Thymus (tissue), 11 donors: ENCODE measurements around the gene PPP1R37. TPM values are rescaled to one million over a fixed set of nuclear protein-coding genes. Genes with fewer than 3 reads are reported as not detected.

Source experiments
- DNase-seq, 9 donors: peaks; one replicate each; pipeline ENCODE4 v3.0.0-alpha.2; 2013; ENCODE audit warnings: low spot score in 9 of 9, low read depth in 6 of 9, missing footprints in 1 of 9
- H3K27ac ChIP-seq, 2 donors: one replicate each; pipeline ENCODE4 v1.5.1; 2013; ENCODE audit warnings: control low read depth in 1 of 2, low read depth in 1 of 2, low read length in 1 of 2, mild to moderate bottlenecking in 1 of 2, moderate library complexity in 1 of 2
- H3K27me3 ChIP-seq, 2 donors: one replicate each; pipeline ENCODE4 v1.5.1; 2013; ENCODE audit warnings: low read length in 1 of 2; ENCODE audit not compliant: control insufficient read depth in 2 of 2, insufficient read depth in 1 of 2
- H3K36me3 ChIP-seq, 2 donors: one replicate each; pipeline ENCODE4 v1.5.1; 2013; ENCODE audit warnings: low read length in 1 of 2, mild to moderate bottlenecking in 1 of 2, moderate library complexity in 1 of 2; ENCODE audit not compliant: control insufficient read depth in 2 of 2, insufficient read depth in 2 of 2
- H3K4me1 ChIP-seq, 2 donors: one replicate each; pipeline ENCODE4 v1.5.1; 2013; ENCODE audit warnings: low read length in 2 of 2; ENCODE audit not compliant: control insufficient read depth in 2 of 2, insufficient read depth in 2 of 2
- H3K4me3 ChIP-seq, 2 donors: one replicate each; pipeline ENCODE4 v1.5.1; 2013; ENCODE audit warnings: low read length in 2 of 2, control low read depth in 1 of 2, mild to moderate bottlenecking in 1 of 2
- H3K9me3 ChIP-seq, 2 donors: one replicate each; pipeline ENCODE4 v1.5.1; 2013; ENCODE audit warnings: low read length in 1 of 2, mild to moderate bottlenecking in 1 of 2; ENCODE audit not compliant: control insufficient read depth in 2 of 2, insufficient read depth in 1 of 2
- WGBS: extraction: QIAGEN DNeasy Blood & Tissue Kit; methylation state at CpG from one replicate; pipeline ENCODE4 v1.1.7; 2013; 5-methylcytosine and 5-hydroxymethylcytosine counted together
- polyA plus RNA-seq: library from polyadenylated mRNA; stranded (reverse); fragments of 200-250 nt; gene quantifications from one replicate; pipeline ENCODE4 v1.2.3, GENCODE V29; 2013
- total RNA-seq: library from RNA; stranded (reverse); fragments of 120-200 nt; gene quantifications from one replicate; pipeline ENCODE4 v1.2.4, GENCODE V29; 2013
- donor health status: healthy.

Gene PPP1R37
- total and polyA plus RNA-seq, 2 donors: 16.5 to 39.3 TPM

DNA sequence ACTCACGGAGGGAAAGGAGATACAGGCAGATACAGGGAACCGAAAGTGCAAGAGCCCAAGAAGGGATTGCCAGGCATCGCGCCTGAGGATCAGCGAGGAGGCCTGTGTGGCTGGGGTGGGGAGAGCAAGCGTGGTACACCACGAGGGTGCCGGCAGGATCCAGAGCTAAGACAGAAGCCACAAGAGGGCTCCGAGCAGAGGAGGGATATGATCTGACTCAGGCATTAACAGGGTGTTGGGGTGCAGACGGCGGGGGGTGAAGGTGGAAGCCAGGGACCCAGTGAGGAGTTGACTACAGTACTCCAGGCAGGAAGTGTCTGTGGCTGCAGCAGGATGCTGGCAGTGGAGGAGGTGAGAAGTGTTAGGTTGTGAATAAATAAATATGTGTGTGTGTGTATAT lies 5.4 kb upstream of the PPP1R37 start:
- H3K27me3 ChIP-seq: no peaks in the 10 kb centered on the region
- peaks cover 23 to 26% of the 10 kb centered on the region in 2 donors for H3K36me3 ChIP-seq
- 21% methylated on average over 11 of the region's 11 CpGs for WGBS
- peak overlapping the region in 1 of 2 donors; percentile 47 for H3K27ac ChIP-seq
- H3K4me1 ChIP-seq: peaks cover 4 to 14% of the 10 kb centered on the region in 2 donors
- H3K9me3 ChIP-seq: peaks cover 0 to 4% of the 10 kb centered on the region in 2 donors
- H3K4me3 ChIP-seq: no peak overlapping the region
- DNase-seq: no peak

GRCh38 chr19:45090034-45090433 lies 2.9 kb upstream of the PPP1R37 start:
- DNase-seq: no peak
- WGBS: 99% methylated on average over 17 of the region's 17 CpGs

DNA sequence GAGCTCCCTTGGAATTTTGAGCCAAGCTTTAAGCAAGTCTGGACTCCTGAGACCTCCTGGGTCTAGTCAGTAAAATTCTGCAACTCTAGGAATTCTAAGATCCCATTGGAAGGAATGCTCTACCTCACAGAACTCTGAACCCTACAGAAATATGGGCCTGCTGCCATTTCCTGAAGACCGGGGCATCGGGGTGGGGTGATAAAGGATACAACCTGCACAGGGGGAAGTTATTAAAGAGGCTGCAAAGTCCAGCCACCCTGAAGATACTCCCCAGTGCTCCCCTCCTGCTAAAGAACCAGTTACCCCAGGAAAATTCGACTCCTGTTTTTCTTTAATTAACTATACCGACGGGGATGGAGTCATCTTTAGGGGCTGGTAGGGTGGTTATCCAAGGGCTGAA lies 2.4 kb upstream of the PPP1R37 start:
- peaks cover 14 to 23% of the 10 kb centered on the region in 2 donors for H3K36me3 ChIP-seq
- H3K4me3 ChIP-seq: peak overlapping the region in 1 of 2 donors; percentile 92
- no peaks in the 10 kb centered on the region for H3K27me3 ChIP-seq
- no peak for DNase-seq
- WGBS: 92% methylated on average over 5 of the region's 5 CpGs
- H3K27ac ChIP-seq: no peak overlapping the region
- peaks cover 0 to 4% of the 10 kb centered on the region in 2 donors for H3K9me3 ChIP-seq
- H3K4me1 ChIP-seq: peaks cover 15 to 30% of the 10 kb centered on the region in 2 donors

More at GRCh38 chr19:45090034-45090433, 2.9 kb upstream of the PPP1R37 start:
- Histone ChIP-seq H3K4me3 (no peak overlapping the region), H3K27ac (no peak overlapping the region), H3K4me1 (peaks cover 15 to 29% of the 10 kb centered on the region in 2 donors), H3K36me3 (peaks cover 19 to 23% of the 10 kb centered on the region in 2 donors), H3K9me3 (peaks cover 0 to 4% of the 10 kb centered on the region in 2 donors), H3K27me3 (no peaks in the 10 kb centered on the region)

DNA sequence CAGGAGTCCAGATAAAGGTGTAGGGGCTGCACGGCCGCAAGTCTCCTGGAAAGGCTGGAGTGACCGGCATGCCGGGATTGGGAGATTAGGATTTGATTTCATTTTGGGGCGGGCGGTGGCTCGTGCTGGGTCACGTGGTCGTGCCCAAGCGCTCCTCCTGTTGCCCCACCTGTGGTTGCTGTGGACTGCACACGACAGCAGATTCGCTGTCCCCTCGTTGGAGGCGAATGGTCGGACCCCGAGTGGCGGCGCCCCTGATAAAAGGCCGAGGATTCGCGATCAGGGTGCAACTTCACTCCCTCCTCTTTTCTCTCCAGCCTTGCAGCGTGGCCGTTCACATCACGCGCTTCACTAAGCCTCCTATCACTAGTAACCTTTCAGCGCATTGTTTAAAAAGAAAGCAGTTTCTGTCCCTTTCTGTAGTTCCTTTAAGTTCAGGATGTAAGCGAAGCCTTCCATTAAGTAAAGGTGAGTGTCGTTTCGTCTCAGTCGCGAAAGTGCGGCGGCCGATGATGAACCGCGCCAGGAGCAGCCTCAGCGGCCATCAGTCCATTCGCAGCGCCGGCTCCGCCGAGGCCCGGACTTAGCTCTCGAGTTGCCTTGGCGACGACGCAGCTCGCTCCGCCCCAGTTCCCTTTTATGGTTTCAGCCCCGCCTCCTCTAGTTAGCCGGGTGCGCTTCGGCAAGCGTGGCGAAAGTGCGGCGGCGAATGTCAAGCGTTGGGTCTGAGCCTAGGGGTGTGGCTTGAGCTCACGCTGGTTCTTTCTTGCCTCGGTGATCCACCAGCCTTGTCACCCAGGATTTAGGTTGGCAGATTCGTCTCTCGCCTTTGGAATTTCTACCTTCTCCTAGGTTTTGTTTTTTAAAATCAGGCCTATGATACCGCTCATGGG lies 1.7 kb upstream of the PPP1R37 start:
- 38% methylated on average over 64 of the region's 64 CpGs for WGBS
- Histone ChIP-seq H3K4me1 (peaks cover 19 to 36% of the 10 kb centered on the region in 2 donors), H3K9me3 (peaks cover 0 to 4% of the 10 kb centered on the region in 2 donors), H3K4me3 (peak overlapping the region; percentile 77 to 92), H3K27me3 (no peaks in the 10 kb centered on the region), H3K36me3 (peaks cover 13 to 30% of the 10 kb centered on the region in 2 donors), H3K27ac (peak overlapping the region; percentile 97 to 98)
- DNase-seq: peak; percentile 90 to 99 (median 97)

- Histone ChIP-seq H3K27ac (peak overlapping the region in 1 of 2 donors; percentile 25), H3K36me3 (peaks cover 20 to 21% of the 10 kb centered on the region in 2 donors), H3K4me3 (peak overlapping the region; percentile 77 to 92), H3K9me3 (peaks cover 0 to 4% of the 10 kb centered on the region in 2 donors), H3K4me1 (peaks cover 33 to 56% of the 10 kb centered on the region in 2 donors), H3K27me3 (no peaks in the 10 kb centered on the region)
- whole genome bisulfite sequencing: 88% methylated on average over 9 of the region's 9 CpGs
- no peak for DNase-seq
These were observed 1.2 kb downstream of the PPP1R37 start for GRCh38 chr19:45094137-45094536.

DNA sequence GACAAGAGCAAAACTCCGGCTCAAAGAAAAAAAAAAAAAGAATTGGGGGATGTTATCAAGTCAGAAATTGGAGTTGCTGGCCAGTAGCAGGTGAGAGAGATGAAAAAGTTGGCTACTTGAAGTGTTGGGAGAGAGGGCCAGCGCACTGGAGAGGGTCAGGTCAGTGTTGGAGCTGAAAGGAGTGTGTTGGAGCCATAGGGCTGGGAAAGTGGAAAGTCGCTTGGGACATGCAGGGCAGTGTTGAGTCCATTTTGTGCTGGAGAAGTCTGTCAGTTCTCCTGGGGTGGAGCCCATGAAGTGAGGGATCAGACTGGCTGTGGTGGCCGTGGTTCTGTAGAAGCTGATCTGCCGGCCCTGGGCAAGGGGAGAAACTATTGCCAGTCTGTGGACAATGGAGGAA lies 1.7 kb downstream of the PPP1R37 start:
- no peak for DNase-seq
- H3K27me3 ChIP-seq: no peaks in the 10 kb centered on the region

DNA sequence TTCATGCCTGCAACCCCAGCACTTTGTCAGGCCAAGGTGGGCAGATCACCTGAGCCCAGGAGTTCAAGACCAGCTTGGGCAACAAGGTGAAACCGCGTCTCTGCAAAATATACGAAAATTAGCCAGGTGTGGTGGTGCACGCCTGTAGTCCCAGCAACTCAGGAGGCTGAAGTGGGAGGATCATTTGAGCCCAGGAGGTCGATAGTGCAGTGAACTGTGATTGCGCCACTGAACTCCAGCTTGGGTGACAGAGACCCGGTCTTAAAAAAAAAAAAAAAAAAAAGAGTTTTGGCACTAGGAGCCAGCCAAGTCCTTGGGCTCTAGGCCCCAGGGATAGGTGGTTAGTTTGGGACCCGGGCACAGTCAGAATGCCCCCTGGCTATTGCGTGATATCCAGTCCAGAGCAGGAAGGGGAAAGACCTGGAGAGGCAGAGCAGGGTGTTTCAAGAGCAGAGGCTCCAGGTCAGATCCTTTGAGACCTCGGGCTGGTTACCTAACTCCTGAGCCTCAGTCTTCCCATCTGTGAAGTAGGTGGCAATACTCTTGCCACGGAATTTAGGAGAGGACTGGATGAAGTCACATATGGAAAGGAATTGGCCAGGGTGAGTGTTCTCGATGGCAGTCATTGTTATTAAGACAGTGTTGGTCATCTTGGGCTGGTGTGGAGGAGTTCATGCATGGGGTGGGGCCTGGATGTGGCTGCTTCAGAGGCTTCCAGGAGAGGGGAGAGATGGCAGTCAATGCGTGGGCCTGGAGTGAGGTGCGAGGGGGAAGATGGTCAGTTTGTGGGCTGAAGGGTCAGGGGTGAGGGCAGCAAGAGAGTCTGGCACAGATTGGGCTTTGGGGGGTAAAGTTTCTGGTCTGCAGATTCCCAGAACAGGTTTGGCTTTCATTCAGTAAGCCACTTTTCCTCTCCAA lies 2.8 kb downstream of the PPP1R37 start:
- Histone ChIP-seq H3K9me3 (peaks cover 0 to 4% of the 10 kb centered on the region in 2 donors), H3K4me3 (no peak overlapping the region), H3K36me3 (peaks cover 12 to 28% of the 10 kb centered on the region in 2 donors), H3K4me1 (peaks cover 37 to 69% of the 10 kb centered on the region in 2 donors), H3K27me3 (no peaks in the 10 kb centered on the region), H3K27ac (no peak overlapping the region)
- DNase-seq: no peak
- 97% methylated on average over 14 of the region's 14 CpGs for WGBS

More for the DNA sequence above, 1.7 kb downstream of the PPP1R37 start:
- Histone ChIP-seq H3K4me1 (peaks cover 35 to 61% of the 10 kb centered on the region in 2 donors), H3K9me3 (peaks cover 0 to 4% of the 10 kb centered on the region in 2 donors), H3K36me3 (peaks cover 21 to 26% of the 10 kb centered on the region in 2 donors), H3K4me3 (no peak overlapping the region), H3K27ac (no peak overlapping the region)
- 94% methylated on average over 5 of the region's 5 CpGs for WGBS

- Histone ChIP-seq H3K27me3 (no peaks in the 10 kb centered on the region), H3K36me3 (peaks cover 9 to 25% of the 10 kb centered on the region in 2 donors), H3K9me3 (no peaks in the 10 kb centered on the region), H3K27ac (no peak overlapping the region), H3K4me1 (peaks cover 33 to 66% of the 10 kb centered on the region in 2 donors), H3K4me3 (no peak overlapping the region)
- 97% methylated on average over 7 of the region's 7 CpGs for WGBS
- DNase-seq: no peak
These were observed 3.7 kb downstream of the PPP1R37 start for GRCh38 chr19:45096700-45097099.
